Activated CD4-positive, alpha-beta T cell treated with anti-CD3 and anti-CD28 coated beads, Interleukin-2, amount 10 ng/mL, durations not matched to agents 7 days and 5 days (primary cell): ENCODE results near the gene HIC2. TPM values are rescaled to one million over a fixed set of nuclear protein-coding genes. Genes with fewer than 3 reads are reported as not detected.
"Not testable (repeated sequence)": the region's sequence is repeated elsewhere in the genome, so short reads cannot be mapped to it uniquely, and the experiment has no call there.

Experiments
- CTCF ChIA-PET: fragments of 350-600 bp; sonication (Branson Sonifier 250); formaldehyde crosslinking; loops from one replicate; lab custom pipeline; 2021; ENCODE audit warnings: antibody characterized with exemption; lab: Charles Lee
- POLR2A ChIA-PET: fragments of 350-600 bp; sonication (Branson Sonifier 250); formaldehyde crosslinking; loops from one replicate; lab custom pipeline; 2021; ENCODE audit warnings: antibody characterized with exemption; lab: Charles Lee
- DNase-seq: peaks from one replicate; pipeline ENCODE4 v3.0.0-alpha.2; 2020
- H3K27ac Mint-ChIP-seq: one replicate; pipeline ENCODE4 v1.8.0; 2021; ENCODE audit warnings: mild to moderate bottlenecking, moderate library complexity, mixed read lengths
- H3K27me3 Mint-ChIP-seq: one replicate; pipeline ENCODE4 v1.8.0; 2021; ENCODE audit warnings: mixed read lengths
- H3K36me3 Mint-ChIP-seq: one replicate; pipeline ENCODE4 v1.8.0; 2021; ENCODE audit warnings: low read depth, mixed read lengths
- H3K4me1 Mint-ChIP-seq: one replicate; pipeline ENCODE4 v1.8.0; 2021; ENCODE audit warnings: mixed read lengths
- H3K4me3 Mint-ChIP-seq: one replicate; pipeline ENCODE4 v1.8.0; 2021; ENCODE audit warnings: mild to moderate bottlenecking, moderate library complexity, mixed read lengths
- H3K9me3 Mint-ChIP-seq: one replicate; pipeline ENCODE4 v1.8.0; 2021; ENCODE audit warnings: mixed read lengths
- total RNA-seq, 2 experiments: library from RNA; stranded (reverse); gene quantifications; one replicate each; pipeline ENCODE4 v1.2.3, GENCODE V29; 2021

HIC2 gene
- total RNA-seq, 2 experiments from 2014 or later, result 5.1 to 5.5 TPM

- H3K4me1 Mint-ChIP-seq, H3K9me3 Mint-ChIP-seq, H3K27me3 Mint-ChIP-seq, H3K36me3 Mint-ChIP-seq, POLR2A ChIA-PET, CTCF ChIA-PET: not testable (repeated sequence)
- H3K27ac Mint-ChIP-seq, result peak overlapping the region; percentile 97
- H3K4me3 Mint-ChIP-seq, result peak overlapping the region; percentile 80
- DNase-seq, result peak; percentile 92
Observed at GRCh38 chr22:21468194-21469096, 51.3 kb downstream of the HIC2 start.

GRCh38 chr22:21469097-21469994, 52.2 kb downstream of the HIC2 start:
- H3K4me3 Mint-ChIP-seq, H3K36me3 Mint-ChIP-seq, H3K27me3 Mint-ChIP-seq, POLR2A ChIA-PET, DNase-seq, H3K27ac Mint-ChIP-seq, H3K9me3 Mint-ChIP-seq, CTCF ChIA-PET, H3K4me1 Mint-ChIP-seq: not testable (repeated sequence)

- POLR2A ChIA-PET, CTCF ChIA-PET, H3K4me1 Mint-ChIP-seq, H3K27ac Mint-ChIP-seq, H3K9me3 Mint-ChIP-seq, H3K27me3 Mint-ChIP-seq, H3K4me3 Mint-ChIP-seq, DNase-seq, H3K36me3 Mint-ChIP-seq: not testable (repeated sequence)
Observed at GRCh38 chr22:21472984-21473383, 55.8 kb downstream of the HIC2 start.

GRCh38 chr22:21473664-21474063, 56.5 kb downstream of the HIC2 start:
- CTCF ChIA-PET, H3K27ac Mint-ChIP-seq: not testable (repeated sequence)

GRCh38 chr22:21484039-21484438, 66.9 kb downstream of the HIC2 start:
- DNase-seq, CTCF ChIA-PET, H3K36me3 Mint-ChIP-seq, H3K27ac Mint-ChIP-seq, POLR2A ChIA-PET, H3K4me1 Mint-ChIP-seq, H3K9me3 Mint-ChIP-seq, H3K4me3 Mint-ChIP-seq, H3K27me3 Mint-ChIP-seq: not testable (repeated sequence)

More at GRCh38 chr22:21473664-21474063, 56.5 kb downstream of the HIC2 start:
- H3K9me3 Mint-ChIP-seq, POLR2A ChIA-PET, H3K4me1 Mint-ChIP-seq, H3K27me3 Mint-ChIP-seq, DNase-seq, H3K4me3 Mint-ChIP-seq, H3K36me3 Mint-ChIP-seq: not testable (repeated sequence)

GRCh38 chr22:21487723-21488122, 70.6 kb downstream of the HIC2 start:
- H3K27me3 Mint-ChIP-seq, CTCF ChIA-PET, H3K9me3 Mint-ChIP-seq, H3K27ac Mint-ChIP-seq, DNase-seq, H3K4me3 Mint-ChIP-seq, H3K4me1 Mint-ChIP-seq, H3K36me3 Mint-ChIP-seq, POLR2A ChIA-PET: not testable (repeated sequence)

GRCh38 chr22:21489149-21489680, 72.0 kb downstream of the HIC2 start:
- CTCF ChIA-PET, H3K27ac Mint-ChIP-seq, H3K27me3 Mint-ChIP-seq, H3K36me3 Mint-ChIP-seq, H3K4me1 Mint-ChIP-seq, H3K9me3 Mint-ChIP-seq, H3K4me3 Mint-ChIP-seq, POLR2A ChIA-PET, DNase-seq: not testable (repeated sequence)

GRCh38 chr22:21490556-21490955, 73.4 kb downstream of the HIC2 start:
- H3K27me3 Mint-ChIP-seq, H3K4me3 Mint-ChIP-seq, H3K9me3 Mint-ChIP-seq, CTCF ChIA-PET, POLR2A ChIA-PET, H3K27ac Mint-ChIP-seq, H3K36me3 Mint-ChIP-seq, DNase-seq, H3K4me1 Mint-ChIP-seq: not testable (repeated sequence)

- CTCF ChIA-PET, H3K27ac Mint-ChIP-seq, H3K4me3 Mint-ChIP-seq, H3K27me3 Mint-ChIP-seq, H3K36me3 Mint-ChIP-seq, POLR2A ChIA-PET, DNase-seq, H3K4me1 Mint-ChIP-seq, H3K9me3 Mint-ChIP-seq: not testable (repeated sequence)
Observed at GRCh38 chr22:21492271-21492670, 75.1 kb downstream of the HIC2 start.

GRCh38 chr22:21493789-21494782, 76.9 kb downstream of the HIC2 start:
- H3K9me3 Mint-ChIP-seq, DNase-seq, POLR2A ChIA-PET, H3K27ac Mint-ChIP-seq, H3K4me3 Mint-ChIP-seq, CTCF ChIA-PET, H3K36me3 Mint-ChIP-seq, H3K4me1 Mint-ChIP-seq, H3K27me3 Mint-ChIP-seq: not testable (repeated sequence)

- H3K4me3 Mint-ChIP-seq, H3K27ac Mint-ChIP-seq, CTCF ChIA-PET, H3K27me3 Mint-ChIP-seq, H3K9me3 Mint-ChIP-seq, H3K36me3 Mint-ChIP-seq, POLR2A ChIA-PET, H3K4me1 Mint-ChIP-seq, DNase-seq: not testable (repeated sequence)
Observed at GRCh38 chr22:21497984-21498383, 80.8 kb downstream of the HIC2 start.

- DNase-seq, POLR2A ChIA-PET, H3K4me1 Mint-ChIP-seq, H3K27me3 Mint-ChIP-seq, CTCF ChIA-PET, H3K9me3 Mint-ChIP-seq, H3K36me3 Mint-ChIP-seq, H3K4me3 Mint-ChIP-seq, H3K27ac Mint-ChIP-seq: not testable (repeated sequence)
Observed at GRCh38 chr22:21498489-21498888, 81.3 kb downstream of the HIC2 start.
